Gastroesophageal sphincter (tissue), 3 donors: ENCODE measurements around the gene MRPL48.
"Not testable (repeated sequence)": the region's sequence is repeated elsewhere in the genome, so short reads cannot be mapped to it uniquely, and the experiment has no call there.

Source experiments
- POLR2AphosphoS5 ChIP-seq: sonication (generic); formaldehyde crosslinking; IDR thresholded peaks from one replicate; pipeline ENCODE4 v1.6.1; 2017; ENCODE audit warnings: antibody characterized with exemption
- TF ChIP-seq, protein P1 (sequence below), 4 experiments: fragments of 200-600 bp in 2 of 4; fragments of 450-650 bp in 2 of 4; sonication (generic) in 1 of 4; IDR thresholded peaks; one replicate each; pipeline ENCODE4 v1.5.1; 2017 to 2019; ENCODE audit warnings: antibody characterized with exemption in 4 of 4, mild to moderate bottlenecking in 2 of 4, moderate library complexity in 2 of 4

DNA sequence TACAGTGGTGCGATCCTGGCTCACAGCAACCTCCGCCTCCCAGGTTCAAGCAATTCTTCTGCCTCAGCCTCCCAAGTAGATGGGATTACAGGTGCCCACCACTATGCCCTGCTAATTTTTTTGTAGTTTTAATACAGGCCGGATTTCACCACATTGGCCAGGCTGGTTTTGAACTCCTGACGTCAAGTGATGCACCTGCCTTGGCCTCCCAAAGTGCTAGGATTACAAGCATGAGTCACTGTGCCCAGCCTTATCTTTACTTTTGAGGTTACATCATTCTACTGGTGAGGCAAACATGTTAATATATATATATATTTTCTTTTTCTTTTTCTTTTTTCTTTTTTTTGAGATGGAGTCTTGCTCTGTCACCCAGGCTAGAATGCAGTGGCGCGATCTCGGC is 16.9 kb upstream of the MRPL48 start:
- TF ChIP-seq, protein P1, sequence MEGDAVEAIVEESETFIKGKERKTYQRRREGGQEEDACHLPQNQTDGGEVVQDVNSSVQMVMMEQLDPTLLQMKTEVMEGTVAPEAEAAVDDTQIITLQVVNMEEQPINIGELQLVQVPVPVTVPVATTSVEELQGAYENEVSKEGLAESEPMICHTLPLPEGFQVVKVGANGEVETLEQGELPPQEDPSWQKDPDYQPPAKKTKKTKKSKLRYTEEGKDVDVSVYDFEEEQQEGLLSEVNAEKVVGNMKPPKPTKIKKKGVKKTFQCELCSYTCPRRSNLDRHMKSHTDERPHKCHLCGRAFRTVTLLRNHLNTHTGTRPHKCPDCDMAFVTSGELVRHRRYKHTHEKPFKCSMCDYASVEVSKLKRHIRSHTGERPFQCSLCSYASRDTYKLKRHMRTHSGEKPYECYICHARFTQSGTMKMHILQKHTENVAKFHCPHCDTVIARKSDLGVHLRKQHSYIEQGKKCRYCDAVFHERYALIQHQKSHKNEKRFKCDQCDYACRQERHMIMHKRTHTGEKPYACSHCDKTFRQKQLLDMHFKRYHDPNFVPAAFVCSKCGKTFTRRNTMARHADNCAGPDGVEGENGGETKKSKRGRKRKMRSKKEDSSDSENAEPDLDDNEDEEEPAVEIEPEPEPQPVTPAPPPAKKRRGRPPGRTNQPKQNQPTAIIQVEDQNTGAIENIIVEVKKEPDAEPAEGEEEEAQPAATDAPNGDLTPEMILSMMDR (IDR thresholded peaks at IDR 0.05): not testable (repeated sequence)
- TF ChIP-seq POLR2AphosphoS5: not testable (repeated sequence)
